CD14-positive monocyte (primary cell): ENCODE data around the gene CHPF. TPM values are rescaled to one million over a fixed set of nuclear protein-coding genes. Genes with fewer than 3 reads are reported as not detected.

Experiments
- DNase-seq, 3 donors: peaks; one replicate each; pipeline ENCODE4 v3.0.0-alpha.2; 2011 to 2022
- H2AFZ ChIP-seq: 2 replicates; pipeline ENCODE4 v1.6.0; 2012; ENCODE audit warnings: mild to moderate bottlenecking, low read depth, low read length, inconsistent platforms; ENCODE audit not compliant: insufficient read depth, poor library complexity, severe bottlenecking
- H3K27ac ChIP-seq, 2 donors: 1 replicate in 1 of 2; 2 replicates in 1 of 2; pipeline ENCODE4 v1.5.1; 2012 to 2013; ENCODE audit warnings: low read length in 2 of 2, control low read depth in 1 of 2, inconsistent platforms in 1 of 2, low read depth in 1 of 2, mild to moderate bottlenecking in 1 of 2
- H3K27me3 ChIP-seq, 2 donors: one replicate each; pipeline versions ENCODE4 v1.6.0 to v1.6.1; 2011 to 2013; ENCODE audit warnings: low read length in 2 of 2; ENCODE audit not compliant: control insufficient read depth in 2 of 2, insufficient read depth in 2 of 2
- H3K36me3 ChIP-seq, 2 donors: replicated peaks in 1 of 2; 1 replicate in 1 of 2; 2 replicates in 1 of 2; pipeline versions ENCODE4 v1.5.1 to v1.6.1; 2012 to 2013; ENCODE audit warnings: low read length in 2 of 2, control low read depth in 1 of 2, inconsistent platforms in 1 of 2, mild to moderate bottlenecking in 1 of 2; ENCODE audit not compliant: insufficient read depth in 2 of 2, control insufficient read depth in 1 of 2
- H3K4me1 ChIP-seq, 2 donors: 1 replicate in 1 of 2; 2 replicates in 1 of 2; pipeline versions ENCODE4 v1.5.1 to v1.6.1; 2012 to 2013; ENCODE audit warnings: low read length in 2 of 2, control low read depth in 1 of 2, inconsistent platforms in 1 of 2, mild to moderate bottlenecking in 1 of 2, moderate library complexity in 1 of 2; ENCODE audit not compliant: insufficient read depth in 2 of 2, control insufficient read depth in 1 of 2
- H3K4me2 ChIP-seq: replicated peaks from 2 replicates; pipeline ENCODE3; 2012; ENCODE audit warnings: low read length, moderate library complexity, mild to moderate bottlenecking; ENCODE audit not compliant: poor library complexity, severe bottlenecking; ENCODE audit errors: extremely low read depth
- H3K4me3 ChIP-seq, 3 experiments: fragments of 200-600 bp in 1 of 3; sonication (generic) in 1 of 3; replicated peaks in 1 of 3; 1 replicate in 2 of 3; 2 replicates in 1 of 3; pipeline ENCODE4 v1.5.1; 2011 to 2013; ENCODE audit warnings: low read length in 3 of 3, mild to moderate bottlenecking in 3 of 3, control low read depth in 2 of 3, low read depth in 2 of 3, inconsistent platforms in 1 of 3, moderate library complexity in 1 of 3
- H3K79me2 ChIP-seq: 2 replicates; pipeline ENCODE4 v1.6.0; 2012; ENCODE audit warnings: mild to moderate bottlenecking, control low read depth, inconsistent platforms, low read length, moderate library complexity; ENCODE audit not compliant: insufficient read depth
- H3K9ac ChIP-seq: 2 replicates; pipeline ENCODE4 v1.6.0; 2017; ENCODE audit warnings: low read length, mild to moderate bottlenecking; ENCODE audit not compliant: insufficient read depth, poor library complexity, severe bottlenecking
- H3K9me3 ChIP-seq, 2 donors: replicated peaks in 1 of 2; 1 replicate in 1 of 2; 2 replicates in 1 of 2; pipeline versions ENCODE4 v1.5.1 to v1.6.1; 2012 to 2013; ENCODE audit warnings: low read length in 2 of 2, control low read depth in 1 of 2; ENCODE audit not compliant: control insufficient read depth in 1 of 2, insufficient read depth in 1 of 2
- H4K20me1 ChIP-seq: 2 replicates; pipeline ENCODE4 v1.6.0; 2012; ENCODE audit warnings: mild to moderate bottlenecking, low read length, control low read depth, moderate library complexity; ENCODE audit not compliant: insufficient read depth
- H3K27ac Mint-ChIP-seq, 7 donors: one replicate each; pipeline ENCODE4 v1.8.0; 2020; ENCODE audit warnings: mild to moderate bottlenecking in 7 of 7, mixed read lengths in 7 of 7, moderate library complexity in 6 of 7, inconsistent platforms in 2 of 7
- H3K27me3 Mint-ChIP-seq, 3 donors: one replicate each; pipeline ENCODE4 v1.8.0; 2021 to 2022; ENCODE audit warnings: low read depth in 3 of 3, mild to moderate bottlenecking in 3 of 3, mixed read lengths in 3 of 3, moderate library complexity in 3 of 3, inconsistent platforms in 1 of 3
- H3K36me3 Mint-ChIP-seq, 2 donors: one replicate each; pipeline ENCODE4 v1.8.0; 2020; ENCODE audit warnings: mixed read lengths in 2 of 2, inconsistent platforms in 1 of 2, mild to moderate bottlenecking in 1 of 2
- H3K4me1 Mint-ChIP-seq: one replicate; pipeline ENCODE4 v1.8.0; 2020; ENCODE audit warnings: mild to moderate bottlenecking, mixed read lengths
- H3K4me3 Mint-ChIP-seq, 2 donors: one replicate each; pipeline ENCODE4 v1.8.0; 2020; ENCODE audit warnings: mild to moderate bottlenecking in 2 of 2, mixed read lengths in 2 of 2, moderate library complexity in 1 of 2
- H3K9me3 Mint-ChIP-seq, 7 donors: one replicate each; pipeline ENCODE4 v1.8.0; 2020 to 2022; ENCODE audit warnings: mixed read lengths in 7 of 7, mild to moderate bottlenecking in 6 of 7, moderate library complexity in 6 of 7, inconsistent platforms in 2 of 7
- CTCF ChIP-seq: fragments of 200-600 bp; IDR thresholded peaks from one replicate; pipeline ENCODE4 v1.8.0; 2022; ENCODE audit warnings: antibody characterized with exemption, mild to moderate bottlenecking
- WGBS: methylation state at CpG from one replicate; pipeline ENCODE4 v1.1.5; 2013; ENCODE audit warnings: missing lambda C conversion rate; ENCODE audit not compliant: insufficient coverage; 5-methylcytosine and 5-hydroxymethylcytosine counted together
- intact Hi-C, 2 donors: fragments of 100-400 bp; cut with micrococcal nuclease; formaldehyde crosslinking; loops; one replicate each; pipeline versions ENCODE4 v1.15.0 to v1.15.1; 2023
- polyA plus RNA-seq, 3 donors: library from polyadenylated mRNA; depleted of rRNA in 1 of 3; unstranded in 2 of 3; stranded (reverse) in 1 of 3; fragments of 300-500 nt in 2 of 3; fragments of >200 nt in 1 of 3; fragmentation: Illumina TruSeq in 2 of 3; gene quantifications; 1 replicate in 2 of 3; 2 replicates in 1 of 3; pipeline ENCODE4 v1.2.3, GENCODE V29; 2012 to 2021
- small RNA-seq: library from RNA; depleted of rRNA; stranded (forward); fragments of <200 nt; gene quantifications from one replicate; pipeline ENCODE3, GENCODE V24; 2012; ENCODE audit warnings: low read depth; ENCODE audit not compliant: insufficient read length

The CHPF gene
- polyA plus RNA-seq, 3 donors, result 0.09 to 0.32 (median 0.09) TPM

GRCh38 chr2:219490186-219490585, 53.4 kb downstream of the CHPF start:
- Histone ChIP-seq H2AFZ (no peak overlapping the region), H4K20me1 (no peaks in the 10 kb centered on the region), H3K27me3 (peaks cover 24 to 47% of the 10 kb centered on the region in 2 donors), H3K4me2 (no peak overlapping the region), H3K4me3 (no peak overlapping the region), H3K4me1 (no peaks in the 10 kb centered on the region), H3K27ac (no peak overlapping the region), H3K9ac (no peak overlapping the region), H3K79me2 (no peaks in the 10 kb centered on the region), H3K36me3 (no peaks in the 10 kb centered on the region), H3K9me3 (peaks cover 0 to 10% of the 10 kb centered on the region in 2 donors)
- peak overlapping the region in 2 of 7 donors; percentile 38 to 48 for H3K27ac Mint-ChIP-seq
- TF ChIP-seq CTCF, result no peak
- no peaks in the 10 kb centered on the region for H3K4me1 Mint-ChIP-seq
- no peak for DNase-seq
- H3K36me3 Mint-ChIP-seq, result no peaks in the 10 kb centered on the region
- intact Hi-C loops, result loop anchor here in 1 of 2 donors (5.0 to 10.0 kb wide), 2 partner anchors 37 to 325 kb away; partner anchors contain the start of gene NHEJ1
- H3K4me3 Mint-ChIP-seq, result no peak overlapping the region
- H3K27me3 Mint-ChIP-seq, result peaks cover 49 to 77% (median 56%) of the 10 kb centered on the region in 3 donors
- 95% methylated on average over 19 of the region's 23 CpGs for WGBS
- peaks cover 0 to 8% (median 0%) of the 10 kb centered on the region in 7 donors for H3K9me3 Mint-ChIP-seq

- no peaks in the 10 kb centered on the region for H3K4me1 Mint-ChIP-seq
- H3K27ac ChIP-seq, result no peak overlapping the region
- H3K27me3 Mint-ChIP-seq, result peaks cover 44 to 77% (median 53%) of the 10 kb centered on the region in 3 donors
- H3K4me2 ChIP-seq, result no peak overlapping the region
- H4K20me1 ChIP-seq, result no peaks in the 10 kb centered on the region
- no peak overlapping the region for H3K4me3 Mint-ChIP-seq
- H3K4me1 ChIP-seq, result no peaks in the 10 kb centered on the region
- H3K27me3 ChIP-seq, result peaks cover 16 to 44% of the 10 kb centered on the region in 2 donors
- H3K9ac ChIP-seq, result peak overlapping the region; percentile 8
- intact Hi-C loops, result no loop called here
- DNase-seq, result no peak
- no peaks in the 10 kb centered on the region for H3K36me3 Mint-ChIP-seq
- no peaks in the 10 kb centered on the region for H3K36me3 ChIP-seq
- 80% methylated on average over 8 of the region's 9 CpGs for WGBS
- no peaks in the 10 kb centered on the region for H3K79me2 ChIP-seq
- H2AFZ ChIP-seq, result no peak overlapping the region
- no peak for TF ChIP-seq CTCF
- H3K27ac Mint-ChIP-seq, result no peak overlapping the region
- peaks cover 0 to 10% of the 10 kb centered on the region in 2 donors for H3K9me3 ChIP-seq
- H3K9me3 Mint-ChIP-seq, result peaks cover 0 to 9% (median 0%) of the 10 kb centered on the region in 7 donors
- no peak overlapping the region for H3K4me3 ChIP-seq
Observed at GRCh38 chr2:219489315-219489714, 54.3 kb downstream of the CHPF start.

Small RNA genes within 50 kb of the gene (small RNA-seq; reads per million reads assigned to genes)
- gene MIR3132 (not detected), gene RN7SKP213 (not detected)

Other genes starting within 250 kb of the CHPF start
- gene PTPRN, start 234.4 kb downstream of the CHPF start, polyA plus RNA-seq, result not detected
- not detected for gene RESP18, start 211.1 kb downstream of the CHPF start, polyA plus RNA-seq
- 10 to 100 TPM; 51.6 to 83.1 (median 60.6) TPM for gene DNPEP, start 155.9 kb downstream of the CHPF start, polyA plus RNA-seq
- 1 to 10 TPM; 2.4 to 4.0 (median 2.4) TPM for gene DES, start 125.4 kb downstream of the CHPF start, polyA plus RNA-seq
- gene SPEG, start 109.0 kb downstream of the CHPF start, polyA plus RNA-seq, result not detected
- 10 to 100 TPM; 35.5 to 71.2 (median 35.9) TPM for gene GMPPA, start 44.9 kb downstream of the CHPF start, polyA plus RNA-seq
- gene ASIC4, start 29.3 kb downstream of the CHPF start, polyA plus RNA-seq, result not detected
- not detected for gene TMEM198, start 219 bp upstream of the CHPF start, polyA plus RNA-seq
- under 1 TPM in 1 of 3 donors, not detected in 2; 0.09 TPM for gene OBSL1, start 27.7 kb upstream of the CHPF start, polyA plus RNA-seq
- gene INHA, start 28.5 kb upstream of the CHPF start, polyA plus RNA-seq, result not detected
- 10 to 100 TPM; 13.0 to 79.1 (median 15.7) TPM for gene STK11IP, start 54.0 kb upstream of the CHPF start, polyA plus RNA-seq
- gene SLC4A3, start 83.8 kb upstream of the CHPF start, polyA plus RNA-seq, result under 1 TPM in 1 of 3 donors, not detected in 2; 0.31 TPM